Neuronal stem cell (in vitro differentiated cells): ENCODE data around the gene LIN7C.

ENCODE experiments used
- DNase-seq: peaks from one replicate; pipeline ENCODE4 v3.0.0-alpha.2; 2013; ENCODE audit warnings: low spot score
- H2AFZ ChIP-seq: one replicate; pipeline ENCODE4 v1.6.1; 2013; ENCODE audit warnings: mild to moderate bottlenecking, low read length, inconsistent platforms
- H2AK5ac ChIP-seq: 2 replicates; pipeline ENCODE4 v1.6.1; 2013; ENCODE audit warnings: low read depth, mild to moderate bottlenecking, inconsistent platforms, low read length, moderate library complexity, mixed read lengths
- H2BK120ac ChIP-seq: 2 replicates; pipeline ENCODE4 v1.6.1; 2013; ENCODE audit warnings: low read depth, mild to moderate bottlenecking, inconsistent platforms, low read length, moderate library complexity, mixed read lengths
- H2BK12ac ChIP-seq: one replicate; pipeline ENCODE4 v1.6.1; 2013; ENCODE audit warnings: low read length, inconsistent platforms
- H2BK15ac ChIP-seq: 2 replicates; pipeline ENCODE4 v1.6.1; 2013; ENCODE audit warnings: mild to moderate bottlenecking, low read length, inconsistent platforms, mixed read lengths
- H2BK5ac ChIP-seq: one replicate; pipeline ENCODE4 v1.6.1; 2013; ENCODE audit warnings: inconsistent platforms, mild to moderate bottlenecking, low read length, moderate library complexity
- H3K14ac ChIP-seq: one replicate; pipeline ENCODE4 v1.6.1; 2013; ENCODE audit warnings: low read length, inconsistent platforms
- H3K18ac ChIP-seq: 2 replicates; pipeline ENCODE4 v1.6.1; 2013; ENCODE audit warnings: low read length, inconsistent platforms
- H3K23ac ChIP-seq: 2 replicates; pipeline ENCODE4 v1.6.1; 2013; ENCODE audit warnings: low read depth, mild to moderate bottlenecking, mixed read lengths, low read length, inconsistent platforms; ENCODE audit not compliant: poor library complexity
- H3K27ac ChIP-seq: replicated peaks from 3 replicates; pipeline ENCODE4 v1.5.1; 2013; ENCODE audit warnings: low read length, inconsistent platforms
- H3K27me3 ChIP-seq, 3 experiments: 2 replicates each; pipeline ENCODE4 v1.6.1; 2013; ENCODE audit warnings: low read length in 3 of 3, mild to moderate bottlenecking in 2 of 3, inconsistent platforms in 1 of 3, low read depth in 1 of 3, mixed read lengths in 1 of 3, moderate library complexity in 1 of 3; ENCODE audit not compliant: control insufficient read depth in 3 of 3, insufficient read depth in 3 of 3
- H3K36me3 ChIP-seq, 2 donors: replicated peaks in 1 of 2; 2 replicates each; pipeline ENCODE4 v1.6.1; 2013; ENCODE audit warnings: low read length in 2 of 2; ENCODE audit not compliant: control insufficient read depth in 2 of 2, insufficient read depth in 2 of 2
- H3K4ac ChIP-seq: 2 replicates; pipeline ENCODE4 v1.6.1; 2013; ENCODE audit warnings: inconsistent platforms, mild to moderate bottlenecking, low read length, moderate library complexity
- H3K4me1 ChIP-seq, 2 donors: 1 replicate in 1 of 2; 2 replicates in 1 of 2; pipeline ENCODE4 v1.6.1; 2013; ENCODE audit warnings: low read length in 2 of 2, low read depth in 1 of 2; ENCODE audit not compliant: control insufficient read depth in 2 of 2, insufficient read depth in 1 of 2
- H3K4me2 ChIP-seq: one replicate; pipeline ENCODE4 v1.6.1; 2013; ENCODE audit warnings: mild to moderate bottlenecking, low read length, inconsistent platforms; ENCODE audit not compliant: insufficient read depth, poor library complexity, severe bottlenecking
- H3K4me3 ChIP-seq, 2 donors: 2 replicates each; pipeline ENCODE4 v1.5.1; 2013; ENCODE audit warnings: low read length in 2 of 2, mild to moderate bottlenecking in 2 of 2, inconsistent platforms in 1 of 2, moderate library complexity in 1 of 2
- H3K79me1 ChIP-seq: one replicate; pipeline ENCODE4 v1.6.1; 2013; ENCODE audit warnings: low read depth, mild to moderate bottlenecking, inconsistent platforms, low read length, moderate library complexity
- H3K9ac ChIP-seq: one replicate; pipeline ENCODE4 v1.6.1; 2013; ENCODE audit warnings: mild to moderate bottlenecking, low read depth, low read length, inconsistent platforms; ENCODE audit not compliant: poor library complexity
- H3K9me3 ChIP-seq, 2 donors: replicated peaks in 1 of 2; 2 replicates each; pipeline versions ENCODE3 to v1.6.1; 2013; ENCODE audit warnings: low read length in 2 of 2, mild to moderate bottlenecking in 2 of 2, inconsistent platforms in 1 of 2, low read depth in 1 of 2, mixed read lengths in 1 of 2, moderate library complexity in 1 of 2; ENCODE audit not compliant: control insufficient read depth in 2 of 2, insufficient read depth in 1 of 2
- H4K8ac ChIP-seq: one replicate; pipeline ENCODE4 v1.6.1; 2013; ENCODE audit warnings: low read depth, mild to moderate bottlenecking, inconsistent platforms, low read length, moderate library complexity
- H4K91ac ChIP-seq: one replicate; pipeline ENCODE4 v1.6.1; 2013; ENCODE audit warnings: low read length, low read depth, mild to moderate bottlenecking, inconsistent platforms; ENCODE audit not compliant: poor library complexity
- WGBS, 2 donors: extraction: QIAGEN DNeasy Blood & Tissue Kit; methylation state at CpG; one replicate each; pipeline ENCODE4 v1.1.7; 2013; ENCODE audit warnings: missing lambda C conversion rate in 2 of 2, mixed read lengths in 1 of 2; ENCODE audit not compliant: insufficient read length in 2 of 2, insufficient replicate concordance in 1 of 2; ENCODE audit errors: extremely low coverage in 2 of 2; 5-methylcytosine and 5-hydroxymethylcytosine counted together

LIN7C gene

GRCh38 chr11:27513389-27513788 is 6.8 kb upstream of the LIN7C start:
- Histone ChIP-seq H2BK12ac (no peak overlapping the region), H3K9me3 (no peaks in the 10 kb centered on the region), H2BK5ac (no peak overlapping the region), H2AK5ac (no peak overlapping the region), H3K4ac (no peak overlapping the region), H2BK15ac (no peak overlapping the region), H3K14ac (no peak overlapping the region), H3K4me1 (no peaks in the 10 kb centered on the region), H3K18ac (no peak overlapping the region), H3K27me3 (no peaks in the 10 kb centered on the region), H3K4me2 (no peak overlapping the region), H3K23ac (no peak overlapping the region), H2AFZ (no peak overlapping the region), H3K27ac (no peak overlapping the region), H3K9ac (no peak overlapping the region), H3K4me3 (no peak overlapping the region), H4K8ac (no peak overlapping the region), H4K91ac (no peak overlapping the region), H3K79me1 (no peaks in the 10 kb centered on the region), H3K36me3 (no peaks in the 10 kb centered on the region), H2BK120ac (no peak overlapping the region)
- WGBS, 2 donors: no CpG with 5 or more reads among the region's 2 CpGs
- no peak for DNase-seq

GRCh38 chr11:27512238-27512637 is 5.7 kb upstream of the LIN7C start:
- DNase-seq: no peak
- H3K36me3 ChIP-seq: no peaks in the 10 kb centered on the region
- no peak overlapping the region for H3K23ac ChIP-seq
- no peaks in the 10 kb centered on the region for H3K4me1 ChIP-seq
- H3K4ac ChIP-seq: no peak overlapping the region
- no peaks in the 10 kb centered on the region for H3K9me3 ChIP-seq
- no peak overlapping the region for H3K4me2 ChIP-seq
- H3K27ac ChIP-seq: no peak overlapping the region
- no peak overlapping the region for H4K91ac ChIP-seq
- no peak overlapping the region for H3K9ac ChIP-seq
- H3K18ac ChIP-seq: no peak overlapping the region
- no CpG with 5 or more reads among the region's 3 CpGs for WGBS, 2 donors
- H2BK120ac ChIP-seq: no peak overlapping the region
- H3K27me3 ChIP-seq: no peaks in the 10 kb centered on the region
- no peak overlapping the region for H2BK5ac ChIP-seq
- H2BK12ac ChIP-seq: no peak overlapping the region
- H3K79me1 ChIP-seq: no peaks in the 10 kb centered on the region
- H2AK5ac ChIP-seq: no peak overlapping the region
- no peak overlapping the region for H2BK15ac ChIP-seq
- no peak overlapping the region for H3K4me3 ChIP-seq
- no peak overlapping the region for H2AFZ ChIP-seq
- H4K8ac ChIP-seq: no peak overlapping the region
- H3K14ac ChIP-seq: no peak overlapping the region

GRCh38 chr11:27509908-27510307 is 3.3 kb upstream of the LIN7C start:
- no peak overlapping the region for H3K23ac ChIP-seq
- no peaks in the 10 kb centered on the region for H3K9me3 ChIP-seq
- H3K27me3 ChIP-seq: no peaks in the 10 kb centered on the region
- H3K4me1 ChIP-seq: peaks cover 4% of the 10 kb centered on the region in 2 donors
- H2AFZ ChIP-seq: no peak overlapping the region
- no peak overlapping the region for H2BK5ac ChIP-seq
- H3K9ac ChIP-seq: no peak overlapping the region
- H4K8ac ChIP-seq: no peak overlapping the region
- H3K4ac ChIP-seq: no peak overlapping the region
- H3K18ac ChIP-seq: no peak overlapping the region
- H3K14ac ChIP-seq: no peak overlapping the region
- peaks cover 11% of the 10 kb centered on the region for H3K79me1 ChIP-seq
- H2AK5ac ChIP-seq: no peak overlapping the region
- H4K91ac ChIP-seq: no peak overlapping the region
- no peak overlapping the region for H3K4me2 ChIP-seq
- no peak for DNase-seq
- no peak overlapping the region for H2BK120ac ChIP-seq
- peaks cover 0 to 2% of the 10 kb centered on the region in 2 donors for H3K36me3 ChIP-seq
- no peak overlapping the region for H2BK15ac ChIP-seq
- no peak overlapping the region for H3K4me3 ChIP-seq
- H2BK12ac ChIP-seq: no peak overlapping the region
- no peak overlapping the region for H3K27ac ChIP-seq
- WGBS, 2 donors: no CpG with 5 or more reads among the region's 4 CpGs

GRCh38 chr11:27507557-27508322 is 1.2 kb upstream of the LIN7C start:
- no peak overlapping the region for H3K9ac ChIP-seq
- H2AFZ ChIP-seq: peak overlapping the region; percentile 97
- peaks cover 11% of the 10 kb centered on the region for H3K79me1 ChIP-seq
- no CpG with 5 or more reads among the region's 4 CpGs for WGBS, 2 donors
- H2BK120ac ChIP-seq: no peak overlapping the region
- no peaks in the 10 kb centered on the region for H3K27me3 ChIP-seq
- H3K4me2 ChIP-seq: no peak overlapping the region
- no peak overlapping the region for H3K27ac ChIP-seq
- H2BK5ac ChIP-seq: no peak overlapping the region
- DNase-seq: no peak
- H2BK12ac ChIP-seq: no peak overlapping the region
- no peak overlapping the region for H4K8ac ChIP-seq
- no peak overlapping the region for H3K23ac ChIP-seq
- H3K14ac ChIP-seq: no peak overlapping the region
- H3K36me3 ChIP-seq: peaks cover 2 to 15% of the 10 kb centered on the region in 2 donors
- no peaks in the 10 kb centered on the region for H3K9me3 ChIP-seq
- peaks cover 4% of the 10 kb centered on the region in 2 donors for H3K4me1 ChIP-seq
- no peak overlapping the region for H4K91ac ChIP-seq
- H2BK15ac ChIP-seq: no peak overlapping the region
- peak overlapping the region in 1 of 2 donors; percentile 74 for H3K4me3 ChIP-seq
- no peak overlapping the region for H2AK5ac ChIP-seq
- no peak overlapping the region for H3K18ac ChIP-seq
- no peak overlapping the region for H3K4ac ChIP-seq
